Endometrial microvascular endothelial cells (primary cell): ENCODE data around the gene NPHS1. TPM values are rescaled to one million over a fixed set of nuclear protein-coding genes. Genes with fewer than 3 reads are reported as not detected.

Experiments used
- in situ Hi-C: cut with HindIII; loops from 2 replicates; pipeline ENCODE4 v1.10.0; 2017; ENCODE audit warnings: low sequenced_read_pairs, low pct_unique_long_range_greater_than_20kb; ENCODE audit errors: inconsistent ontology term
- total RNA-seq: library from RNA; depleted of rRNA; stranded (reverse); fragments of >200 nt; gene quantifications from one replicate; pipeline ENCODE4 v1.2.3, GENCODE V29; 2015; ENCODE audit errors: inconsistent ontology term

The NPHS1 gene
- total RNA-seq, 1 donor from 2014 or later = not detected

- in situ Hi-C loops = no loop called here
Measured at GRCh38 chr19:35777961-35778360, 74.3 kb downstream of the NPHS1 start.

DNA sequence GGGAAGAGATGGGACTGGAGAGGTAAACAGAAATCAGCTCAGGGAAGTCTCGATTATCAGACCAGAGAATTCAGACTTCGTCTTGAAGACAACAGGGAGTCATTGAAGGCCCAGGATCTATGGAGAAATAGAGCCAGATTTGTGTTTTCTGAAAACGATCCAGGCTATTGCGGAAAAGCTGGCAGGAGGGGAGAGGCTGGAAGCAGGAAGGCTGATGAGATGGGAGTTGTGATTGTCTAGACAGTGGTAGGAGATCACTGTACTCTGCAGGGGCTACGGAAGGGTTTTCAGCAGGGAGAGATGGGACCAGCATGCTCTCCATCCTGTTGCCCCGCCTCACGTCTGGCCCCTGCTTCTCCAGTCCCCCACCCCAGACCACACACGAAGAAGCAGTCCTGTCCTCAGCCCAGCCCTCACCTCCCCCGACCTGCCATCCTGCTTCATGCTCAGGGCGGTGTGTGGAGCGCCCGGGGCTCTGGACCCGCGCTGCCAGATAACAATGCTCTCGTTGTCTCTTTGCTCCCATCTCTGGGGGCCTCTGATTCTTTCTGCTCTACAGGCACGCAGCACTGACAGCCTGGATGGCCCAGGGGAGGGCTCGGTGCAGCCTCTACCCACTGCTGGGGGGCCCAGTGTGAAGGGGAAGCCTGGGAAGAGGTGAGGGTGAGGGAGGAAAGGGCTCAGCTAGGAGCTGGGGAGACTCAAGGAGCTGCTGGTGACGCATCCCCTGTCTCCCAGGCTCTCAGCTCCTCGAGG, 75.0 kb downstream of the NPHS1 start:
- in situ Hi-C loops = no loop called here

- in situ Hi-C loops = no loop called here
Measured at GRCh38 chr19:35776102-35776788, 76.1 kb downstream of the NPHS1 start.

Other genes with a start within 250 kb of the NPHS1 start
- gene HAUS5, start 239.8 kb downstream of the NPHS1 start, total RNA-seq = 20.8 TPM
- gene RBM42, start 223.5 kb downstream of the NPHS1 start, total RNA-seq = 84.6 TPM
- not detected for gene ETV2, start 210.8 kb downstream of the NPHS1 start, total RNA-seq
- 610 TPM for gene COX6B1, start 204.2 kb downstream of the NPHS1 start, total RNA-seq
- gene UPK1A, start 186.0 kb downstream of the NPHS1 start, total RNA-seq = not detected
- not detected for gene ZBTB32, start 147.9 kb downstream of the NPHS1 start, total RNA-seq
- gene KMT2B, start 134.5 kb downstream of the NPHS1 start, total RNA-seq = 11.1 TPM
- gene IGFLR1, start 110.1 kb downstream of the NPHS1 start, total RNA-seq = 2.0 TPM
- gene U2AF1L4, start 107.1 kb downstream of the NPHS1 start, total RNA-seq = 7.4 TPM
- gene PSENEN, start 106.9 kb downstream of the NPHS1 start, total RNA-seq = 36.0 TPM
- 13.1 TPM for gene LIN37, start 103.9 kb downstream of the NPHS1 start, total RNA-seq
- not detected for gene HSPB6, start 95.5 kb downstream of the NPHS1 start, total RNA-seq
- gene PROSER3, start 94.3 kb downstream of the NPHS1 start, total RNA-seq = 7.2 TPM
- gene ARHGAP33, start 76.9 kb downstream of the NPHS1 start, total RNA-seq = 0.19 TPM
- gene PRODH2, start 39.7 kb downstream of the NPHS1 start, total RNA-seq = not detected
- gene KIRREL2, start 4.4 kb upstream of the NPHS1 start, total RNA-seq = not detected
- gene APLP1, start 16.1 kb upstream of the NPHS1 start, total RNA-seq = 9.4 TPM
- gene NFKBID, start 48.0 kb upstream of the NPHS1 start, total RNA-seq = 6.6 TPM
- not detected for gene HCST, start 50.0 kb upstream of the NPHS1 start, total RNA-seq
- not detected for gene TYROBP, start 55.8 kb upstream of the NPHS1 start, total RNA-seq
- 2.5 TPM for gene LRFN3, start 83.9 kb upstream of the NPHS1 start, total RNA-seq
- 17.0 TPM for gene SDHAF1, start 142.7 kb upstream of the NPHS1 start, total RNA-seq
- not detected for gene SYNE4, start 156.3 kb upstream of the NPHS1 start, total RNA-seq
- 36.1 TPM for gene ALKBH6, start 161.7 kb upstream of the NPHS1 start, total RNA-seq
- gene CLIP3, start 180.4 kb upstream of the NPHS1 start, total RNA-seq = 5.9 TPM
- 5.4 TPM for gene THAP8, start 201.8 kb upstream of the NPHS1 start, total RNA-seq
- gene WDR62, start 202.4 kb upstream of the NPHS1 start, total RNA-seq = 11.5 TPM